Spleen (tissue), 11 donors: Measurements from ENCODE around the gene PRTG. TPM values are rescaled to one million over a fixed set of nuclear protein-coding genes. Genes with fewer than 3 reads are reported as not detected.

Experiments
- DNase-seq: peaks from one replicate; pipeline ENCODE4 v3.0.0-alpha.2; 2020
- H3K27ac ChIP-seq, 8 donors: fragments of 200-600 bp; sonication (generic) in 7 of 8; 1 replicate in 4 of 8; 2 replicates in 4 of 8; pipeline versions ENCODE4 v1.5.0 to v1.8.0; 2016 to 2021; ENCODE audit warnings: inconsistent platforms in 4 of 8, mild to moderate bottlenecking in 4 of 8, moderate library complexity in 1 of 8
- H3K27me3 ChIP-seq, 7 donors: fragments of 200-600 bp; sonication (generic) in 6 of 7; replicated peaks in 1 of 7; 1 replicate in 4 of 7; 2 replicates in 3 of 7; pipeline versions ENCODE4 v1.5.0 to v1.8.0; 2016 to 2021; ENCODE audit warnings: inconsistent platforms in 3 of 7, mild to moderate bottlenecking in 1 of 7
- H3K36me3 ChIP-seq, 6 donors: fragments of 200-600 bp; sonication (generic) in 5 of 6; 1 replicate in 4 of 6; 2 replicates in 2 of 6; pipeline versions ENCODE4 v1.5.0 to v1.8.0; 2016 to 2021; ENCODE audit warnings: inconsistent platforms in 2 of 6
- H3K4me1 ChIP-seq, 6 donors: fragments of 200-600 bp; sonication (generic) in 5 of 6; 1 replicate in 3 of 6; 2 replicates in 3 of 6; pipeline versions ENCODE4 v1.5.0 to v1.8.0; 2016 to 2021; ENCODE audit warnings: inconsistent platforms in 3 of 6
- H3K4me3 ChIP-seq, 8 donors: fragments of 200-600 bp; sonication (generic) in 7 of 8; 1 replicate in 4 of 8; 2 replicates in 4 of 8; pipeline versions ENCODE4 v1.5.0 to v1.8.0; 2016 to 2021; ENCODE audit warnings: inconsistent platforms in 4 of 8, mild to moderate bottlenecking in 4 of 8, moderate library complexity in 2 of 8
- H3K9me3 ChIP-seq, 8 donors: fragments of 200-600 bp; sonication (generic) in 7 of 8; 1 replicate in 4 of 8; 2 replicates in 4 of 8; pipeline versions ENCODE4 v1.5.0 to v1.8.0; 2016 to 2021; ENCODE audit warnings: inconsistent platforms in 4 of 8
- CTCF ChIP-seq, 11 experiments: fragments of 200-600 bp in 7 of 11; fragments of 450-650 bp in 4 of 11; sonication (generic) in 4 of 11; IDR thresholded peaks in 8 of 11; conservative IDR thresholded peaks in 3 of 11; 1 replicate in 7 of 11; 2 replicates in 4 of 11; pipeline versions ENCODE4 v1.4.0 to v1.8.0; 2016 to 2021; ENCODE audit warnings: antibody characterized with exemption in 11 of 11, inconsistent platforms in 4 of 11, mild to moderate bottlenecking in 1 of 11
- POLR2A ChIP-seq, 3 donors: fragments of 450-650 bp; IDR thresholded peaks; one replicate each; pipeline ENCODE4 v1.5.1; 2017; ENCODE audit warnings: antibody characterized with exemption in 3 of 3, mild to moderate bottlenecking in 1 of 3
- POLR2AphosphoS5 ChIP-seq, 3 donors: sonication (generic); formaldehyde crosslinking; IDR thresholded peaks; one replicate each; pipeline ENCODE4 v1.5.1; 2017; ENCODE audit warnings: antibody characterized with exemption in 3 of 3
- WGBS, 5 donors: extraction: QIAGEN DNeasy Blood & Tissue Kit in 3 of 5; methylation state at CpG; one replicate each; pipeline versions ENCODE4 v1.1.5 to v1.1.7; 2013 to 2018; 5-methylcytosine and 5-hydroxymethylcytosine counted together
- intact Hi-C: fragments of 100-400 bp; cut with DNase I; formaldehyde crosslinking; loops from one replicate; pipeline ENCODE4 v1.15.0; 2023; ENCODE audit warnings: low total_unique reads
- polyA plus RNA-seq, 3 donors: library from polyadenylated mRNA; stranded (reverse); fragments of 200-250 nt; gene quantifications; one replicate each; pipeline ENCODE4 v1.2.1, GENCODE V29; 2013
- total RNA-seq, 7 donors: library from RNA; depleted of rRNA in 3 of 7; stranded (reverse); fragments of >200 nt in 3 of 7; fragmentation: NEBNext Ultra II Directional in 4 of 7; extraction: Animal tissue kit (Norgen Biotek cat#: 25700) in 4 of 7; gene quantifications; one replicate each; pipeline versions ENCODE4 v1.1.0 to v1.2.1, GENCODE V29; 2016 to 2021
- donor health status: healthy with polysubstance abuse.
- donor health status: DM: no; HTN: no; CAD: no; lungs with moderate emphysema.
- donor health status: DM: no; HTN: no; CAD: no.
- donor health status: Bipolar disorder and iron deficiency.
- donor health status: healthy.
- donor health status: DM: no; HTN: no; CAD: no.
- donor health status: DM: yes; HTN: yes; CAD: no.

Gene PRTG
- total and polyA plus RNA-seq, 10 donors, result 0.02 to 1.4 (median 0.49) TPM

- no peak for TF ChIP-seq POLR2A (IDR thresholded peaks at IDR 0.05)
- TF ChIP-seq CTCF (IDR thresholded peaks at IDR 0.05 in 8 of 11, conservative IDR thresholded peaks at IDR 0.05 in 3 of 11), result no peak
- no peak for TF ChIP-seq POLR2AphosphoS5 (IDR thresholded peaks at IDR 0.05)
- Histone ChIP-seq H3K4me1 (no peaks in the 10 kb centered on the region), H3K36me3 (no peaks in the 10 kb centered on the region), H3K27me3 (peaks cover 0 to 14% (median 0%) of the 10 kb centered on the region in 7 donors), H3K27ac (no peak overlapping the region), H3K9me3 (no peaks in the 10 kb centered on the region), H3K4me3 (no peak overlapping the region)
- 76 to 90% (median 79%) methylated on average over 1 of the region's 1 CpG for WGBS, 5 donors
- intact Hi-C loops, result no loop called here
- DNase-seq, result no peak
These were observed 127.5 kb downstream of the PRTG start for GRCh38 chr15:55615445-55615844.

DNA sequence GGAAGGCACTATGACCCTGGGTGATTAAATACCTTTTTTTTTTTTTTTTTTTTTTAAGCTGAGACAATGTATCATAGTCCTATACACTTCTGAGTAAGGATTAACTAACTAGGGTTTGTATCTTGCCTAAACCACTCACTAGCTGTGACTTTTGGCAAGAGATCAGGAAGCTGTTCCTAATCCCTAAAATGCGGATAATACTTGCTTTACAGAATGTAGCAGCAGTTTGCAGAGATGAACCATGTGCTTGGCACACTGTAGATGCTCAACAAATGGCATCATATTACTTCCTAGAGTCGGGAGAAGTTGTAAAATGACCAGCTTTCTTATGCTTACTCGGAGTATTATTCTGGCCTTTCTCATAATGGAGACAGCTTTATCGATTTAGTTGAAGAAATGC, 129.2 kb downstream of the PRTG start:
- Histone ChIP-seq H3K9me3 (peaks cover 0 to 11% (median 0%) of the 10 kb centered on the region in 8 donors), H3K27me3 (peaks cover 0 to 14% (median 0%) of the 10 kb centered on the region in 7 donors), H3K36me3 (no peaks in the 10 kb centered on the region), H3K27ac (no peak overlapping the region), H3K4me3 (no peak overlapping the region), H3K4me1 (no peaks in the 10 kb centered on the region)
- DNase-seq, result no peak
- intact Hi-C loops, result no loop called here
- TF ChIP-seq CTCF (IDR thresholded peaks at IDR 0.05 in 8 of 11, conservative IDR thresholded peaks at IDR 0.05 in 3 of 11), result no peak
- no peak for TF ChIP-seq POLR2AphosphoS5 (IDR thresholded peaks at IDR 0.05)
- TF ChIP-seq POLR2A (IDR thresholded peaks at IDR 0.05), result no peak
- 81 to 90% (median 88%) methylated on average over 4 of the region's 4 CpGs for WGBS, 5 donors

- WGBS, 5 donors, result 88 to 97% (median 93%) methylated on average over 5 of the region's 5 CpGs
- Histone ChIP-seq H3K36me3 (no peaks in the 10 kb centered on the region), H3K9me3 (peaks cover 0 to 36% (median 11%) of the 10 kb centered on the region in 8 donors), H3K27me3 (peaks cover 0 to 8% (median 0%) of the 10 kb centered on the region in 7 donors), H3K4me3 (no peak overlapping the region), H3K4me1 (no peaks in the 10 kb centered on the region), H3K27ac (no peak overlapping the region)
- no peak for DNase-seq
- TF ChIP-seq POLR2A (IDR thresholded peaks at IDR 0.05), result no peak
- TF ChIP-seq POLR2AphosphoS5 (IDR thresholded peaks at IDR 0.05), result no peak
- no peak for TF ChIP-seq CTCF (IDR thresholded peaks at IDR 0.05 in 8 of 11, conservative IDR thresholded peaks at IDR 0.05 in 3 of 11)
- intact Hi-C loops, result no loop called here
These were observed 136.7 kb downstream of the PRTG start for GRCh38 chr15:55606214-55606613.

DNA sequence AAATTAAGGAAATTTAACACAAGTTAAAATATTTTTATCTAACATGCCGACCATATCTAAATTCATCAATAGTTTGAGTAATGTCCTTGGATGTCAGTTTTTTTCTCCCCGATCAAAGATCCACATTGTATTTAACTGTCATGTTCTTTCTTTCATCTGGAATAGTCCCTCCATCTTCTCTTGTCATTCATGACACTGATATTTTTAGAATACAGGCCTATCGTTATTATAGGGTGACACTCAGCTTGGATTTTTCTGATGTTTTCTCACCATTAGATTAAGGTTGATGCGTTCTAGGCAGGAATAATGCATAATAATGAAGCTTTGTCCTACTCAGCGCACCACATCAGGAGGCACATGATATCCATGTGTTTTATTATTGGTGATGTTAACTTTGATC, 141.6 kb downstream of the PRTG start:
- 83 to 96% (median 86%) methylated on average over 5 of the region's 5 CpGs for WGBS, 5 donors
- no peak for TF ChIP-seq CTCF (IDR thresholded peaks at IDR 0.05 in 8 of 11, conservative IDR thresholded peaks at IDR 0.05 in 3 of 11)
- no peak for TF ChIP-seq POLR2AphosphoS5 (IDR thresholded peaks at IDR 0.05)
- TF ChIP-seq POLR2A (IDR thresholded peaks at IDR 0.05), result no peak
- H3K4me3 ChIP-seq, result no peak overlapping the region
- no peak for DNase-seq
- H3K36me3 ChIP-seq, result no peaks in the 10 kb centered on the region
- intact Hi-C loops, result no loop called here
- H3K9me3 ChIP-seq, result peaks cover 0 to 10% (median 6%) of the 10 kb centered on the region in 8 donors
- no peaks in the 10 kb centered on the region for H3K4me1 ChIP-seq
- no peak overlapping the region for H3K27ac ChIP-seq
- H3K27me3 ChIP-seq, result peaks cover 0 to 8% (median 0%) of the 10 kb centered on the region in 7 donors
